GM19463 (cell line): Measurements from ENCODE around the gene DST.
A peak's percentile ranks its signal among the peaks of the same experiment; 100 is the strongest.

Experiments
- ATAC-seq: cut with Tn5 transposase; IDR thresholded peaks from one replicate; pipeline ENCODE4 v1.9.1; 2021; ENCODE audit warnings: mild to moderate bottlenecking, moderate library complexity; ENCODE audit not compliant: unreplicated experiment

The DST gene

DNA sequence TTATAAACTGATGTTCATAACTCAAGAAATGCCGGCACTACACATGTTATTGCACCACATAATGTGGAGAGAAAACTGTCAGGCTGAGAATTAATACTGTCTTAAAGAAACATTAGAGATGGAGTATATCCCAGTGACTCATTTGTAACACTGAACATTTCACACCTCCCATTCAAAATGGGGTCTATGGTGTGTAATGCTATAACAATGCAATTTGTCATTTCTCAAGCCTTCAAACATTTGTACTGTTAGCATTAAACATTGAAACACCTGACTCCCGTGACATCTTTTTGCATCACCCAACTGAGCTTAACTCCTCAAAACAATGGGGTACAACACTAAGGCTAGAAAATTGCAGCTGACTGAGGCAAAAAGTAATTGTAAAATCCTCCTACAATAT lies 151.7 kb downstream of the DST start:
- no peak for ATAC-seq

- ATAC-seq = no peak
These were observed 153.1 kb downstream of the DST start for GRCh38 chr6:56489559-56489958.

DNA sequence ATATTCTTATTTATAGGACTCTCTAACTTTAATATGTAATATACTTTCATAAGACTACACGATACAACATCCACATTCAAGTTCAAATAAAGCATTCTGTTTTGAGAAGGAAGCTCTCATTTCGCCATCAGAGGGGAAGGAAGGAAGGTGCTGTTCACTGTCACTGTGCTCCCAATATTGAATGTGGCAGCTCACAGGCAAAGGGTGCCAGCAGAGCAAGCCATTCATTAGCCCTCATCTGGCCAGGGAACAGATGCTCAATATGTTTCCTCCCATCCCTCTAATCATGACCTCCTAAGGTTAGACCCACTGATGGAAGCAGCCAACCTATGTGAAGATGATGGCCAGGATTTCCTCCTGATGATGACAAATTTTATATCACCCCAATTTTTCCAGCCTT lies 154.4 kb downstream of the DST start:
- no peak for ATAC-seq

- no peak for ATAC-seq
These were observed 156.0 kb downstream of the DST start for GRCh38 chr6:56486681-56487080.

- no peak for ATAC-seq
These were observed 158.0 kb downstream of the DST start for GRCh38 chr6:56484669-56485068.

DNA sequence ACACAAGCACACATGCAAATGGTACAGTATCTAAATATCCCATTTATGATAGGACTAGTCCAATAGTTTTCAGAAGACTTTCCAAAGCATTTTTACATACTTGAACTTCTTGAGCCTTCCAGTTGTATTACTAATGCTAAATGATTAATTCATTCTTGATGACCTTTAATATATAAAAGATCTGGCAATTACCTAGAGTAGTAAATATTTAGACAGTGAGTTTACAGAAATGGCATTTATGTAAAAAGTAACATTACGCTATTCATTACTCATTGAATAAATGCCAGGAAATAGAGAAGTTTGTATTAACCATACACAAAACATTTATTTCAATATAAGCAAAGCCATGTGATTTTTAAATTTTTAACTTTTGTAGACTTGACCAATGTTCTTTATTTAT lies 158.8 kb downstream of the DST start:
- no peak for ATAC-seq

DNA sequence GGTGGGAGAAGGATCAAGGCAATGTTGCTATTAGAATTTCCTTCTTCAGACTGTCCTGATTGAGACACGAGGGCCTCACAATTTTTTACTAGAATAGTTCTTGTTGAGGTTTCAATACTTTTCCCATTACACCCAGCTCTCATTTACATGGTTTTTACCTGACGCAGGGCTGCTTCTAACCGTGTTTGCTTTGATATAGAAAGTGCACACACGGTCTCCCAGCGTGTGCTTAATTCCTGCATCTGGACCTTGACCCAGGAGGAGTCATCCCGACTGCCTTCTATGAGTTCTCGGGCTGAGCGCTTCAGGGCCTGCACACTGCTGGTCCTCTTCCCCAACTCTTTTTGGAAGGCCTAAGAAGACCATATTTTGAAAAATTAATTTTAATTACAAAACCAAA lies 160.2 kb downstream of the DST start:
- ATAC-seq = no peak

GRCh38 chr6:56481957-56482356 lies 160.7 kb downstream of the DST start:
- no peak for ATAC-seq

- ATAC-seq = no peak
These were observed 161.9 kb downstream of the DST start for GRCh38 chr6:56480654-56481337.

DNA sequence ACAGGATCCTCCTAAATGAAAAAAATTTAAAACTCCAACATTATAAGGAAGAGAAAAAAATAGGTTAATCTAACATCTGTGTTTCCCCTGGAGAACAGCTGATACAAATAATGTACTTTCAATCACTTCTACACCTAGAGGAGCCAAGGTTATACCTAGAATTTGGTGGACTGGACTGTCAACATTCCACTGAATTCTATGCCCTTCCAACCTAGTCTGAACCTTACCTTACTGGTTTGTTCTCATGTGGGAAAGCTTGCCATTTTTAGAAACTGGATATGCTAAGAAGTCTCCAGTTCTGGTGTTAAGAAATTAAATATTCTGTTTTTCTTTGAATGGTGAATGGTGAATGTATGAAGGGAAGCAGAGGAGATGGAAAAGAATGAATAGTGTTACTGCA lies 162.4 kb downstream of the DST start:
- no peak for ATAC-seq

DNA sequence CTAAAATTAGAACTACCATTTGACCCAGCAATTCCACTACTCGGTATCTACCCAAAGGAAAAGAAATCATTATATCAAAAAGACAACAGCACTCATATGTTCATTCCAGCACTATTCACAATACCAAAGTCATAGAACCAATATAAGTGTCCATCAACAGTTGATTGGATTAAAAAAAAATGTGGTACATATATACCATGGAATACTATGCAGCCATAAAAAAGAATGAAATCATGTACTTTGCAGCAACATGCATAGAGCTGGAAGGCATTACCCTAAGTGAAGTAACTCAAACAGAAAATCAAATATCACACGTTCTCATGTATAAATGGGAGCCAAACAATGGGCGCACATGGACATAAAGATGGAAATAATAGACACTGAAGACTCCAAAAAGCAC lies 163.3 kb downstream of the DST start:
- no peak for ATAC-seq

DNA sequence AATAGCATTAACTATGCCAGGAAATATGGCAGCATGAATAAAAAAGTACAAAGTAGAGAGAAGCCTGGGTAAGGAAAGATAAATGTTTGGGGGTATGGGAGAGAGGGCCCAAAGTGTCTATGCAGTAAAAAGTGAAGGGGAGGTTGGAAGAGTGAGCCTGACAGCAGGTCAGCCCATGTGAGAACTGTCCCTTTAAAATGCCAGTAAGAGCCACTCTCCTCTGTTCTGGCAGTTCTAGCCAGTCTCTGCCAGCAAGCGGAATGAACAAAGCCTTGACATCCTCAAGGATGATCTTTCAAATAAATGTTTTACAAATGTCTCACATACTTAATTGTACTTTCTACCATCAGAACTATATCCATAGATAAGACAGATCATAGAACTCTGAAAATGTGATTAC lies 164.5 kb downstream of the DST start:
- ATAC-seq = no peak

- ATAC-seq = no peak
These were observed 165.4 kb downstream of the DST start for GRCh38 chr6:56477241-56477640.

DNA sequence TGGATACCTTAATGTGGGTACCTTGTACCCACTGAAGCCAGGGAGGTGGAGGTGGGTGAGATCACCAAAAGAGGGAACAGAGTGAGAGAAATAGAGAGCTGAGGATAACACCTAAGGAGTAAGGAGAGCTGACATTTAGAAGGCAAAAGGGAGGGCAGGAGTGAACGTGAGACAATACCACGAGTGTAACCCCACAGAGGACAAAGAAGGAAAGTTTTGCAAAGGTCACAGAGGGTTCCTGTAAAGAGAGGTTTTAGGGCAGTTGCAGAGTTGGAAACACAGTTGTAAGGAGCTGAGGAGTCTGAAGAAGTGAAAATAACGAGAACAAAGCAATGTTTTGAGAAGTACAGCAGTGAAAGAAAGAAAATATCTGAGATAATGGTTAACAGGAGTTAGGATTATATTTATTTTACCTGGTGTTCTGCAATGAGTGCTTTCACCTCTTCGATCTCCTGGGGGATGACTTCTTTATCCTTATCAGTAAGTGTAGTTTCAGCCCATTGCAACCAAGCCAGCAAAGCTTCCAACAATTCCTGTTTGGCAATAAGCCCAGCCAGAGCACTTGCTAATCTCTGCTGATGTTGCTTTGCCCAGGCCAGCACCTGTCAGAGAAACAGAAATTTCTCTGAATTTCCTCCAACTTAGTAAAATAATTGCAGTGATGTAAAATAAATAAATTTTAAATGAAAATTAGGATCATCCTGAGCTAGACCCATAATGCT lies 166.8 kb downstream of the DST start:
- no peak for ATAC-seq

GRCh38 chr6:56474532-56474931 lies 168.2 kb downstream of the DST start:
- no peak for ATAC-seq

DNA sequence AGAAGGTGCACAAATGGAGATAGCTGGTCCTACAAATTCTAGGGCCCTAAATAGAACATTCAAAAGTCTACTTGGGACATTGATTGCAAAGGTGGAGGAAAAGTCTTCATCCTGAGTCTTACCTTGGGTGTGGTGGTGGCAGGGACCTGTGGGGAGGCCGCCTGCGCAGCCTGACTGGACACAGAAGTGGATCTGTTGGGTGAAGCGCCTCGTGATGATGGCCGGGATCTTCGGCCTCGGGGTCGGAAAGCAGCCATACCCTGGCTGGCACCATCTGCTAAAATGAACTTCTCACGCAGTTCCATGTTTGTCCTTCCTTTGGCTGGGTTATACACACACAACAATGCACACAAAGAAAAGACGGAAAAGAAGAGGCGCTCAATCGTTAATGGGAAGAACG lies 179.2 kb downstream of the DST start:
- ATAC-seq = no peak

DNA sequence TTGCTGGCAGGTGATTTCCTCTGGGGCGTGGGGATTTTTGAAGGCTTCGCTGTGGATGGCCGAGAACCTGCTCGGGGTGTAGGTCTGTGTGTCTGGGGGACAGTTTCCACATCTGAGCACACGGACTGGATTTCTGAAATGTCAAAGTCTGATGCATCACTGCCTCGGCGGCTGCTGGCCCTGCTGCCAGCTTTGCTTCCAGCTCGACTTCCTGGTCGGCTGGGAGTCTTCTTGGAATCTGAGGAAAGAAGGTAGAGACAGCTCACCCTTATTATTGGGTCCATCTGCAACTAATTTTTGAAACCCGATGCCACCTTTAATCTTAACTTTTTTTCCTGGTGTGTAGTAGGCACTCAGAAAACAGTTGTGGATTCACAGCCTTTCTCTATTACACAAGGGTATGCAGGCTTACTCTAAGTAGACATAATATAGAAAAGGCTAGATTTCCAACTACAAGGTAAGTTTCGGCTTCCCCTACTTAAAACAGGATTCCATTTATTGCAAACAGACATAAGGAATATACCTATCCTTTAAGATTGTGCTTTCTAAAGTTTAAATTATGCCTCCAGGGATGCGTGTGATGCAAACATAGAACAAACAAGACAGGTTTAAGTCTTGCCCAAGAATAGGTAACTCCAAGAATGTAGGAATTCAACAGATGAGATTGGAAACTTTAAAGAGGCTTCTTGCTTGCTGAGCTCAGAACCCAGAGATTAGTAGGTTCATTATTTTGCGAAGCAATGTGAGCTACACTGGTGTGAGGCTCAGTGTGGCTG lies 183.5 kb downstream of the DST start:
- no peak for ATAC-seq

- no peak for ATAC-seq
These were observed 184.3 kb downstream of the DST start for GRCh38 chr6:56458324-56458884.

DNA sequence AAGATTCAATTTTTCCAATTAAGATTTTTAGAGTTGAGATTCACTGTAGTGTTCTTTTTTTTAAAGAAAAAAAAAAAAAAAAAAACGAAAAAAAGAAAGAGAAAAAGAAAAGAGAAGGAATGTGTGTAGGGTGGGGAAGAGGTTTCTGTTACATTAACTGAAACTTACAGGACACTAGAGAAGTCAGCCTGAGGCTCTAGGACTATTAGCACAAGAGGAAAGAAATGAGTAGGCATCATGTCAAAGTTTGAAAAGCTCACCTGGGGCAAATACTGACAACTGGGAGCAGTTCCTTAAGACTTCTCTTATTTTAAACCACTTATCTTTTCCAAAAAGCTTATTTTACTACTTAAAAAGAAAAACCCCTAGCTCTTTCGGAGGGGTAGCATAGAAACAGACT lies 185.9 kb downstream of the DST start:
- ATAC-seq = peak; percentile 65

DNA sequence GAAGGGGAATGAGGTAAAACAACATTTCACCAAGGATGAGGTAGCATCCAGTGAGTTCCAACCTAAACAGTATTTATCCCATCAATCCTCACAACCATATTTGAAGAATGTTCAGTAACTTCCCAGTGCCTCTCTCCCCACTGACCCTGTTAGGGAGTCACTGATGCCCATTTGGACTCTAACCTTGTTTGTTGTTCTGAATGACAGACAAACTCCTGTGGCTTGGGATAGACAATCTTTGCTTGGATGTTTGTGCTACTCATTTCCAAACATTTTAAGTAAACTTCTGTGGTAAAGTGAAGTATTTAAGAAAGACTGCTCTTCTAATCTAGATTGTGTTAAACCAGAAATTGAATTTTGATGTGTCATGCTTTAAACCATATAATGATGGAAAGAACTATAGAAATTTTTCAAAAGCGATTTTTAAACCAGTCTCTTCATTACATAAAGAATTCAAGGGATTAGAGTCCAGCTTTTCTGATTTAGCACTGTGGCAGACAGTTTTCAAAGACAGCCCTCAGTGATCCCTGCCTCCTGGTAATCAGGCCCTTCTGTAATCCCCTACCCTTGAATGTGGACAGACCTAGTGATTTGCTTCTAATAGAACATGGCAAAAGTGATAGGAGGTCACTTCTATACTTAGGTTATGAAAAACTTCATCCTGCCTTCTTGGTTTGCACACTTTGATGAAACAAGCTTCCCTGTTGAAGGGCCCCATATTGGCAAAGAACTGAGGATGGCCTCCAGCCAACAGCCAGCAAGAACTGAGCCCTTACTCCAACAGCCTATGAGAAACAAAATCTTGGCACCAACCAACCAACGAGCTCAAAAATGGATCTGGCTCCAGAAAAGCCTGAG lies 191.6 kb downstream of the DST start:
- no peak for ATAC-seq

DNA sequence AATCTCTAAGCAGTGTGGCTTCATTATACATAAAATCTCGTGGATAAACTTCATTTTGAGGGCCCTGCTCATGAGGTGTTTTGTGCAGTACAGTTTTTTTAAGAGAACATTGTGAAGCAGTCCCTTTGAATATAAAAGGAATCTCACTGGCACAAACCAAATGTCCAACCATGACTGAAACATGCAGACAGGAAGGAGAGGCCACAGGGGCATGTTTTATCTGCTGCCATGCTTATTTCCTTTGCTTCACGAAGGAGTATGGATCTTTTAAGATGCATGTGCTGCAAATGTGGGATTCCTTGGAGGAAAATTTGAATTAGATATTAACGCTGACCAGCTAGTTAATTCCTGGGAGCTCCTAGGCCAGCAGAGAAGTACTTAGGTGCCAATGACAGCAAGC lies 192.3 kb downstream of the DST start:
- ATAC-seq = no peak
